ENCODE measurements around the gene TPCN2. TPM values are rescaled to one million over a fixed set of nuclear protein-coding genes. Genes with fewer than 3 reads are reported as not detected.

TPCN2 gene
- total RNA-seq, 4 donors from 2014 or later, result 27.1 to 36.1 (median 31.3) TPM

DNA sequence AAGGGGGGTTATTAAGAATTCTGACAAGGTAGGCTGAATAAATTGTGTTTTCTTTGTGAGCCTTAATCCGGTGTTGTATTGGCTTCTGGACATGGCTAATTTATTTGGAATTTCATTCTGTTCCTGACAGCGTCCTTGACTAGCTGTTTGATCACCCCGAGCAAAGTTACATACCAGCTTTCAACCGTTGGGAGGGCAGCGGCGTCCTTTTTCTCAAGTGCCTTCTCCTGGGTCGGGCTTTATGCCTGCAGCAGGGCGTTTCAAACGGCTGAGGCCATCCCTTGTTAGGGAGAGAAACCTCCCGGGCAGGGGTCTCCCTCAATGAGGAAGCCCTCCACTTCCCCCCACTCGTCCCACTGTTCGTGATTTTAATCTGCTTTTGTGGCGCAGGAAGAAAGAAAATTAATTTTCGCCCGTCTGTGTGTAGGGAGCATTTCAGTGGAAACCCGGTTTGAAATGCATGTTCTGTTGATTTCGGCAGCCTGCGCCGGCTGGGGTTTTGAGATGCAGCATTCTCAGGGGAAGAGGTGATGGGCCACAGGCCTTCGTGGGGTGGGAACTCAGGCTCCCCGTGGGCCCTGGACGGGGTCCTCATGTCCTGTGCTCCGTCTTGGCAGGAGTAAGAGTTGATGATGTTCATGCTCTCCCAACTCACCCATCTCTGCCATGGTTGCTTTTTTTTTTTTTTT is 104.1 kb downstream of the TPCN2 start:
- H3K9me3 ChIP-seq, result no peaks in the 10 kb centered on the region
- peaks cover 0 to 55% (median 34%) of the 10 kb centered on the region in 4 donors for H3K4me1 ChIP-seq
- H3K27me3 ChIP-seq, result no peaks in the 10 kb centered on the region
- 48 to 49% methylated on average over 23 of the region's 23 CpGs for WGBS, 2 donors
- no peak for DNase-seq (ENCODE audit: low spot score in 2 of 2)
- TF ChIP-seq, protein P1, sequence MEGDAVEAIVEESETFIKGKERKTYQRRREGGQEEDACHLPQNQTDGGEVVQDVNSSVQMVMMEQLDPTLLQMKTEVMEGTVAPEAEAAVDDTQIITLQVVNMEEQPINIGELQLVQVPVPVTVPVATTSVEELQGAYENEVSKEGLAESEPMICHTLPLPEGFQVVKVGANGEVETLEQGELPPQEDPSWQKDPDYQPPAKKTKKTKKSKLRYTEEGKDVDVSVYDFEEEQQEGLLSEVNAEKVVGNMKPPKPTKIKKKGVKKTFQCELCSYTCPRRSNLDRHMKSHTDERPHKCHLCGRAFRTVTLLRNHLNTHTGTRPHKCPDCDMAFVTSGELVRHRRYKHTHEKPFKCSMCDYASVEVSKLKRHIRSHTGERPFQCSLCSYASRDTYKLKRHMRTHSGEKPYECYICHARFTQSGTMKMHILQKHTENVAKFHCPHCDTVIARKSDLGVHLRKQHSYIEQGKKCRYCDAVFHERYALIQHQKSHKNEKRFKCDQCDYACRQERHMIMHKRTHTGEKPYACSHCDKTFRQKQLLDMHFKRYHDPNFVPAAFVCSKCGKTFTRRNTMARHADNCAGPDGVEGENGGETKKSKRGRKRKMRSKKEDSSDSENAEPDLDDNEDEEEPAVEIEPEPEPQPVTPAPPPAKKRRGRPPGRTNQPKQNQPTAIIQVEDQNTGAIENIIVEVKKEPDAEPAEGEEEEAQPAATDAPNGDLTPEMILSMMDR (IDR thresholded peaks at IDR 0.05), result no peak
- no peak for TF ChIP-seq EP300 (IDR thresholded peaks at IDR 0.05)
- TF ChIP-seq POLR2A (IDR thresholded peaks at IDR 0.05), result no peak
- no peak overlapping the region for H3K4me3 ChIP-seq
- peak overlapping the region in 3 of 4 donors; percentile 9 to 92 (median 54) for H3K27ac ChIP-seq
- H3K36me3 ChIP-seq, result peaks cover 0 to 7% (median 0%) of the 10 kb centered on the region in 3 donors

DNA sequence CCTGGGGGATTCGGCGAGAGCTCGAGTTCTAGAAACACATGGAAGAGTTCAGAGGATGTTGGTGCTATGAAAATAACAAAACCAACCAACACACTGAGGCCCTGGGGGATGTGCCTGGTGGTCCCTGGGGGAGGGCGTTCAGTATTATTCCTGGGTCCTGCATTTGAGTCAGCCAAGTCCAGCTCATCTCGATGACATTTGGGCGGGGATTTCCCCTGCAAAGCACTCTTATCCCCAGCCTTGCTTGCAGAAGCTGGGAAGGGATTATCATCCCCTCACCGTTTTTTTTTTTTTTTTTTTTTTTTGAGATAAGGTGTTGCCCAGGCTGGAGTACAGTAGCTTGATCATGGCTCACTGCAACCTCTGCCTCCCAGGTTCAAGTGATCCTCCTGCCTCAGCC is 104.9 kb downstream of the TPCN2 start:
- no peaks in the 10 kb centered on the region for H3K9me3 ChIP-seq
- H3K27me3 ChIP-seq, result no peaks in the 10 kb centered on the region
- no peak for DNase-seq (ENCODE audit: low spot score in 2 of 2)
- peak overlapping the region in 2 of 4 donors; percentile 54 to 92 for H3K27ac ChIP-seq
- peaks cover 0 to 63% (median 42%) of the 10 kb centered on the region in 4 donors for H3K4me1 ChIP-seq
- TF ChIP-seq EP300 (IDR thresholded peaks at IDR 0.05), result no peak
- TF ChIP-seq, protein P1 (IDR thresholded peaks at IDR 0.05), result no peak
- TF ChIP-seq POLR2A (IDR thresholded peaks at IDR 0.05), result no peak
- WGBS, 2 donors, result 50 to 60% methylated on average over 6 to 7 of the region's 7 CpGs
- H3K36me3 ChIP-seq, result peaks cover 0 to 7% (median 0%) of the 10 kb centered on the region in 3 donors
- H3K4me3 ChIP-seq, result no peak overlapping the region

DNA sequence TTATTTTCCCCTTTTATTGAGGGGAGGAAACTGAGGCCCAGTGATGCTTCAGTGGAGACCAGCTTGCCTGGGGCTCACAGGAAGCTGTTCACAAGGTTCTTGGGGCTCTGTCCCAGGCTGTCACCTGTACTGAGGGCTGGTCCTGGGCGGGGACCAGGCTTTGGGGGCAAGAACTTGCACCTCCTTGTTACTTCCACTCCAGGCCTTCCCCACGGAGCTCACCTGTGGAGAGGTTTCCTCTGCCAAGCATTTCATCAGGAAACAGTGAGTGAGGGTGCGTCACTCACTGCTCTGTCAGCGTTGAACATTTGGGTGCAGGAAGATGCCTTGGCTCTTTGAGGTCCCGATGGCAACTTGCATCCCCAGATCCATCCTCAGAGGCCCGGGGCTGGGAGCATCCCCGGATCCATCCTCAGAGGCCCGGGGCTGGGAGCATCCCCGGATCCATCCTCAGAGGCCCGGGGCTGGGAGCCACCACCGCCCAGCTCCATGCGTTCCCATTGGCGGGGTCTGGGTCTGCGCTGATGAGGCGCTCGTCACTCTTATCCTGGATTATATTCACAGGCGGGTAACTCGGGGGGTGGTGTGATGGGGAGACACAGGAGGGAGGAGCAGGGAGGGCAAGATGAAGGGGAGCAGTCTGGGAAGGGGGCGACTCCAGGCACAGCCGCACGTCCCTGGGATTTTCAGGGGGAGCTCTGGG is 105.6 kb downstream of the TPCN2 start:
- Histone ChIP-seq H3K36me3 (peaks cover 0 to 4% (median 0%) of the 10 kb centered on the region in 3 donors), H3K4me1 (peaks cover 0 to 67% (median 47%) of the 10 kb centered on the region in 4 donors), H3K4me3 (no peak overlapping the region), H3K9me3 (no peaks in the 10 kb centered on the region), H3K27ac (peak overlapping the region in 3 of 4 donors; percentile 75 to 94 (median 92)), H3K27me3 (no peaks in the 10 kb centered on the region)
- 81 to 90% methylated on average over 21 of the region's 21 CpGs for WGBS, 2 donors
- DNase-seq (ENCODE audit: low spot score in 2 of 2), result no peak
- TF ChIP-seq, protein P1 (IDR thresholded peaks at IDR 0.05), result no peak
- TF ChIP-seq POLR2A (IDR thresholded peaks at IDR 0.05) (no peak), EP300 (IDR thresholded peaks at IDR 0.05) (no peak)

DNA sequence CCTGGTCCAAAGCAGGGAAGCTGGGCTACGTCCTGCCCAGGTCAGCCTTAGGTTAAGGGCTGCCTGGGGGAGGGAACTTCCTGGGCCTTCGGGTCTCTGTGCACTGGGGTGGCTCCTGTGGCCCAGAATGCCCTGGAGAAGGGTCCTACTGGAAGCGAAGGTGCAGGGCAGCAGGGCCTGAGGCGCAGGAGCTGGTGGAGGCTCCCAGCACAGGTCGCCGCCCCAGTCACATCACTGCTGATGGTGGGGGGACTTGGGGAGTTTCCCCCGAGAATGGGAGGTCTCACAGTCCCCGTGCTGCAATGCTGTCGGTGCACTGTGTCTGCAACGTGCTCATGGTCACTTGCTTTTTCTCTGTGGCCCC is 106.2 kb downstream of the TPCN2 start:
- WGBS, 2 donors, result 72 to 74% methylated on average over 4 to 10 of the region's 10 CpGs
- Histone ChIP-seq H3K27me3 (no peaks in the 10 kb centered on the region), H3K27ac (peak overlapping the region; percentile 73 to 94 (median 84)), H3K4me3 (no peak overlapping the region), H3K9me3 (no peaks in the 10 kb centered on the region), H3K4me1 (peaks cover 0 to 67% (median 47%) of the 10 kb centered on the region in 4 donors), H3K36me3 (no peaks in the 10 kb centered on the region)
- no peak for DNase-seq (ENCODE audit: low spot score in 2 of 2)
- no peak for TF ChIP-seq POLR2A (IDR thresholded peaks at IDR 0.05)
- TF ChIP-seq EP300 (IDR thresholded peaks at IDR 0.05), result no peak
- TF ChIP-seq, protein P1 (IDR thresholded peaks at IDR 0.05), result no peak
